ENCODE measurements around the gene DCDC2B.
"Not testable (repeated sequence)": the region's sequence is repeated elsewhere in the genome, so short reads cannot be mapped to it uniquely, and the experiment has no call there.

The DCDC2B gene

GRCh38 chr1:32256473-32257226 lies 47.8 kb downstream of the DCDC2B start:
- DNase-seq (ENCODE audit: low read depth), result no peak

GRCh38 chr1:32257227-32257508 lies 48.3 kb downstream of the DCDC2B start:
- no peak for DNase-seq (ENCODE audit: low read depth)

- DNase-seq (ENCODE audit: low read depth), result not testable (repeated sequence)
Measured at GRCh38 chr1:32263236-32263593, 54.3 kb downstream of the DCDC2B start.

DNA sequence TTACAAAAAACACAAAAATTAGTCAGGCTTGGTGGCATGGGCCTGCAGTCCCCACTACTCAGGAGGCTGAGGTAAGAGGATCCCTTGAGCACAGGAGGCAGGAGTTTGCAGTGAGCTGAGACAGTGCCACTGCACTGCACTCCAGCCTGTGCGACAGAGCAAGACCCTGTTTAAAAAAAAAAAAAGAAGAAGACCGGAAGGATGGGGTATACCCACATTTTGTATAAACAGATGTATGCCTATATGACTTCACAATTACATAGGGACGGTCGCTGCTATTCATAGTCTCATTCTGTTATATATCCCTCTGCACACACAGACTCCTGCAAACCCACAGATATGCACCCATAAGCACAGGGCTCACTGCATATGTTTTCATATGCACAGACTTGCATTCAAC lies 54.9 kb downstream of the DCDC2B start:
- no peak for DNase-seq (ENCODE audit: low read depth)
